OCI-LY3 (cell line): ENCODE data around the gene FAM83B.

Source experiments
- H2AFZ ChIP-seq: fragments of 200-600, 300-600 bp; shearing (Covaris generic); 2 replicates; pipeline ENCODE4 v1.6.0; 2014; ENCODE audit warnings: antibody characterized with exemption, low read depth, low read length
- H3K27ac ChIP-seq: fragments of 200-600, 300-600 bp; sonication (generic); 2 replicates; pipeline ENCODE4 v1.5.1; 2014; ENCODE audit warnings: mild to moderate bottlenecking, low read length, moderate library complexity, mixed read lengths
- H3K27me3 ChIP-seq: fragments of 200-600, 300-600 bp; sonication (generic); 2 replicates; pipeline ENCODE4 v1.6.1; 2014; ENCODE audit warnings: low read depth, low read length, mixed read lengths
- H3K36me3 ChIP-seq: fragments of 200-600, 300-600 bp; sonication (generic); replicated peaks from 2 replicates; pipeline ENCODE3; 2014; ENCODE audit warnings: low read depth, low read length, mixed read lengths
- H3K4me1 ChIP-seq: fragments of 300-600, 200-600 bp; sonication (generic); 2 replicates; pipeline ENCODE4 v1.6.1; 2014; ENCODE audit warnings: low read length, mixed read lengths
- H3K4me2 ChIP-seq: fragments of 200-600, 300-600 bp; sonication (generic); 2 replicates; pipeline ENCODE4 v1.6.1; 2014; ENCODE audit warnings: low read length, mixed read lengths
- H3K4me3 ChIP-seq: fragments of 300-600, 200-600 bp; sonication (generic); 2 replicates; pipeline ENCODE4 v1.5.1; 2014; ENCODE audit warnings: antibody characterized with exemption, mild to moderate bottlenecking, low read length, moderate library complexity
- H3K79me2 ChIP-seq: fragments of 300-600, 200-600 bp; shearing (Covaris generic); 2 replicates; pipeline ENCODE4 v1.6.1; 2014; ENCODE audit warnings: mild to moderate bottlenecking, low read length, mixed read lengths
- H3K9ac ChIP-seq: fragments of 300-600, 200-600 bp; shearing (Covaris generic); 2 replicates; pipeline ENCODE4 v1.6.0; 2014; ENCODE audit warnings: mild to moderate bottlenecking, low read length, moderate library complexity
- H3K9me3 ChIP-seq: fragments of 200-600, 300-600 bp; shearing (Covaris generic); 2 replicates; pipeline ENCODE4 v1.6.1; 2014; ENCODE audit warnings: low read length, mixed read lengths; ENCODE audit not compliant: insufficient read depth
- H4K20me1 ChIP-seq: fragments of 200-600, 300-600 bp; sonication (generic); 2 replicates; pipeline ENCODE4 v1.6.1; 2016; ENCODE audit warnings: low read length, mixed read lengths; ENCODE audit not compliant: insufficient read depth
- CTCF ChIP-seq: fragments of 200-600, 300-600 bp; sonication (generic); IDR thresholded peaks from 2 replicates; pipeline ENCODE4 v1.5.1; 2014; ENCODE audit warnings: antibody characterized with exemption, low read length, low read depth
- EZH2phosphoT487 ChIP-seq: fragments of 200-600 bp; shearing (Covaris generic); IDR thresholded peaks from 2 replicates; pipeline ENCODE4 v1.6.1; 2018; ENCODE audit warnings: antibody characterized with exemption, mixed run types, low read depth

FAM83B gene

GRCh38 chr6:54801669-54802068 lies 44.9 kb upstream of the FAM83B start:
- Histone ChIP-seq H3K27me3 (no peaks in the 10 kb centered on the region), H4K20me1 (no peaks in the 10 kb centered on the region), H3K79me2 (no peaks in the 10 kb centered on the region), H3K4me2 (no peak overlapping the region), H3K9ac (no peak overlapping the region), H3K4me1 (peaks cover 3% of the 10 kb centered on the region; the same call in 1 of the 2 replicates), H3K36me3 (no peaks in the 10 kb centered on the region), H3K27ac (no peak overlapping the region), H3K4me3 (no peak overlapping the region), H3K9me3 (no peaks in the 10 kb centered on the region), H2AFZ (no peak overlapping the region)
- TF ChIP-seq EZH2phosphoT487 (no peak), CTCF (no peak)

- no peaks in the 10 kb centered on the region for H3K79me2 ChIP-seq
- no peaks in the 10 kb centered on the region for H3K9me3 ChIP-seq
- H3K27me3 ChIP-seq, result no peaks in the 10 kb centered on the region
- H3K4me3 ChIP-seq, result no peak overlapping the region
- H3K4me2 ChIP-seq, result no peak overlapping the region
- H4K20me1 ChIP-seq, result no peaks in the 10 kb centered on the region
- H3K4me1 ChIP-seq, result peaks cover 3% of the 10 kb centered on the region; the same call in 1 of the 2 replicates
- no peak overlapping the region for H3K27ac ChIP-seq
- no peaks in the 10 kb centered on the region for H3K36me3 ChIP-seq
- no peak for TF ChIP-seq EZH2phosphoT487
- TF ChIP-seq CTCF, result no peak
- H3K9ac ChIP-seq, result no peak overlapping the region
- no peak overlapping the region for H2AFZ ChIP-seq
Measured at GRCh38 chr6:54802775-54803634, 43.6 kb upstream of the FAM83B start.

- H3K4me1 ChIP-seq, result peaks cover 3% of the 10 kb centered on the region; the same call in 1 of the 2 replicates
- H3K36me3 ChIP-seq, result no peaks in the 10 kb centered on the region
- H4K20me1 ChIP-seq, result no peaks in the 10 kb centered on the region
- H2AFZ ChIP-seq, result no peak overlapping the region
- H3K4me3 ChIP-seq, result no peak overlapping the region
- H3K4me2 ChIP-seq, result no peak overlapping the region
- no peaks in the 10 kb centered on the region for H3K79me2 ChIP-seq
- H3K9me3 ChIP-seq, result no peaks in the 10 kb centered on the region
- no peak overlapping the region for H3K27ac ChIP-seq
- TF ChIP-seq CTCF, result no peak
- TF ChIP-seq EZH2phosphoT487, result no peak
- H3K27me3 ChIP-seq, result no peaks in the 10 kb centered on the region
- H3K9ac ChIP-seq, result no peak overlapping the region
Measured at GRCh38 chr6:54805077-54805476, 41.5 kb upstream of the FAM83B start.

- H2AFZ ChIP-seq, result no peak overlapping the region
- H3K4me2 ChIP-seq, result no peak overlapping the region
- H3K9ac ChIP-seq, result no peak overlapping the region
- no peaks in the 10 kb centered on the region for H3K27me3 ChIP-seq
- H3K4me3 ChIP-seq, result no peak overlapping the region
- H3K79me2 ChIP-seq, result no peaks in the 10 kb centered on the region
- H3K27ac ChIP-seq, result no peak overlapping the region
- H3K36me3 ChIP-seq, result no peaks in the 10 kb centered on the region
- H3K9me3 ChIP-seq, result peaks cover 4% of the 10 kb centered on the region; the same call in 1 of the 2 replicates
- no peak for TF ChIP-seq CTCF
- TF ChIP-seq EZH2phosphoT487, result no peak
- H3K4me1 ChIP-seq, result no peaks in the 10 kb centered on the region
- H4K20me1 ChIP-seq, result no peaks in the 10 kb centered on the region
Measured at GRCh38 chr6:54810147-54810546, 36.4 kb upstream of the FAM83B start.
